DND-41 (cell line): ENCODE results near the gene FYB1.

Experiments
- CTCF ChIP-seq: IDR thresholded peaks from 2 replicates; pipeline ENCODE4 v1.5.1; 2012; ENCODE audit warnings: borderline replicate concordance, low read length, moderate library complexity, mild to moderate bottlenecking; ENCODE audit not compliant: poor library complexity, severe bottlenecking; ENCODE audit errors: extremely low read depth
- EZH2 ChIP-seq: IDR thresholded peaks from 3 replicates; pipeline ENCODE4 v1.6.1; 2012; ENCODE audit warnings: borderline replicate concordance, low read depth, mild to moderate bottlenecking, moderate library complexity, low read length, inconsistent platforms; ENCODE audit not compliant: severe bottlenecking

DNA sequence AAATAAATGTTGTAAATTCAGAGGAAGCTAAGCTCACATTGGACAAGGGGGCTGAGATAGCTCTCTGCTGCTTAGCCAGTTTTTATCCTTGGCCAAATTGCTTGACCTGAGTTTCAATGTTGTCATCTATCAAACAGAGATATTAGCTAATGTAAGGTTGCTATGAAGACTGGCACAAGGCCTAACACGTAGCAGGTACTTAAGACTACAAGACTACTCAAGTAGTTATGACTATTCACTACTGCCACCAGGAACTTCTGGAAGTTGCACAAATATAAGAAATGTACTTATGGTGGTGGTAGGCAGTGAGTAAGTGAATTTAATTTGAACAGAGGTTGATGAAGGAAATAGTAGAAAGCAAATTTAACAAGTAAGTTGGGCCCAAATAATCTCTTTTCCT lies 17.4 kb upstream of the FYB1 start:
- no peak for TF ChIP-seq CTCF
- no peak for TF ChIP-seq EZH2
